Prostate gland (tissue), 2 donors: ENCODE measurements around the gene SPATA31D3.

Experiments
- POLR2A ChIP-seq: fragments of 450-650 bp; IDR thresholded peaks from one replicate; pipeline ENCODE4 v1.6.1; 2016; ENCODE audit warnings: antibody characterized with exemption, mild to moderate bottlenecking
- TF ChIP-seq, protein P1 (sequence below), 4 experiments: fragments of 200-600 bp in 2 of 4; fragments of 450-650 bp in 2 of 4; sonication (generic) in 2 of 4; IDR thresholded peaks; 1 replicate in 3 of 4; 2 replicates in 1 of 4; pipeline ENCODE4 v1.5.1; 2016 to 2019; ENCODE audit warnings: antibody characterized with exemption in 4 of 4, mild to moderate bottlenecking in 2 of 4, moderate library complexity in 2 of 4

DNA sequence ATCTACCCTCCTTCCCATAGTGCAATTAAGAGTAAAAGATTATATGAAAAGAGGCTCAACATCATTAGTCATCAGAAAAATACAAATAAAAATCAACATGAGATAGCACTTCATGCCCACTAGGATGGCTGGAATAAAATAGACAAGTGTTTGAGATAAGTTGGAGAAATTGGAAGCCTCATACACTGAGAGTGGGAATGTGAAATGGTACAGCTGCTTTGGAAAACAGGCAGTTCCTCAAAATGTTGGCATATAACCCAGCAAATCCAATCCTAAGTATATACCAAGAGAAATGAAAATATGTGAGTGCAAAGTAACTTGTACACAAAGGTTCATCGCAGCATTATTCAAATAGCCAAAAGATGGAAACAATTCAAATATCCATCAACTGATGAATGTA lies 9.8 kb downstream of the SPATA31D3 start:
- TF ChIP-seq, protein P1, sequence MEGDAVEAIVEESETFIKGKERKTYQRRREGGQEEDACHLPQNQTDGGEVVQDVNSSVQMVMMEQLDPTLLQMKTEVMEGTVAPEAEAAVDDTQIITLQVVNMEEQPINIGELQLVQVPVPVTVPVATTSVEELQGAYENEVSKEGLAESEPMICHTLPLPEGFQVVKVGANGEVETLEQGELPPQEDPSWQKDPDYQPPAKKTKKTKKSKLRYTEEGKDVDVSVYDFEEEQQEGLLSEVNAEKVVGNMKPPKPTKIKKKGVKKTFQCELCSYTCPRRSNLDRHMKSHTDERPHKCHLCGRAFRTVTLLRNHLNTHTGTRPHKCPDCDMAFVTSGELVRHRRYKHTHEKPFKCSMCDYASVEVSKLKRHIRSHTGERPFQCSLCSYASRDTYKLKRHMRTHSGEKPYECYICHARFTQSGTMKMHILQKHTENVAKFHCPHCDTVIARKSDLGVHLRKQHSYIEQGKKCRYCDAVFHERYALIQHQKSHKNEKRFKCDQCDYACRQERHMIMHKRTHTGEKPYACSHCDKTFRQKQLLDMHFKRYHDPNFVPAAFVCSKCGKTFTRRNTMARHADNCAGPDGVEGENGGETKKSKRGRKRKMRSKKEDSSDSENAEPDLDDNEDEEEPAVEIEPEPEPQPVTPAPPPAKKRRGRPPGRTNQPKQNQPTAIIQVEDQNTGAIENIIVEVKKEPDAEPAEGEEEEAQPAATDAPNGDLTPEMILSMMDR (IDR thresholded peaks at IDR 0.05): no peak
- no peak for TF ChIP-seq POLR2A
